VCaP (cell line): ENCODE measurements around the gene DGKI.

Source experiments
- H3K27ac ChIP-seq: fragments of 450-650 bp; 2 replicates; pipeline ENCODE4 v1.5.1; 2017
- CTCF ChIP-seq: fragments of 450-650 bp; conservative IDR thresholded peaks from 2 replicates; pipeline ENCODE4 v1.5.1; 2017; ENCODE audit warnings: mild to moderate bottlenecking, moderate library complexity

DGKI gene

GRCh38 chr7:137661634-137662033 is 185.1 kb downstream of the DGKI start:
- H3K27ac ChIP-seq = no peak overlapping the region
- no peak for TF ChIP-seq CTCF

GRCh38 chr7:137658190-137658900 is 188.4 kb downstream of the DGKI start:
- H3K27ac ChIP-seq = no peak overlapping the region
- no peak for TF ChIP-seq CTCF

- no peak overlapping the region for H3K27ac ChIP-seq
- TF ChIP-seq CTCF = no peak
Observed at GRCh38 chr7:137657476-137658189, 189.1 kb downstream of the DGKI start.

DNA sequence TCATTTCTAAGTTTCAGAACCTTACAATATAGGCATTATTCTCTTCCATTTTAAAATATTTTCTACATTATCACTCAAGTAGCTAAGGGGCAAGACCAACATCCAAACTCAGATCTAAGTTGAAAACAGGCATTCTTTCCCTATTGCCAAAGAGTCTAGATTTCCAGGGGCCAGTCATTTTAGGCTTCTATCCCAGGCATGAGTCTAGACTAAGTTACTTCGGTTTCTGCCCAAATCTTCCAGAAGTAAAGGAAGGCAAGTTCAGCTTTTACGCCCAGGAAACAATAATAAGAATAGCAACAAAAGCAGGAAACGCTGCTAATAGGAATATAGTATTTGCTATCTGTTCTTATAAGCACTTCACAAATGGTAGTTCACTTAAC is 189.9 kb downstream of the DGKI start:
- TF ChIP-seq CTCF = no peak
- no peak overlapping the region for H3K27ac ChIP-seq

DNA sequence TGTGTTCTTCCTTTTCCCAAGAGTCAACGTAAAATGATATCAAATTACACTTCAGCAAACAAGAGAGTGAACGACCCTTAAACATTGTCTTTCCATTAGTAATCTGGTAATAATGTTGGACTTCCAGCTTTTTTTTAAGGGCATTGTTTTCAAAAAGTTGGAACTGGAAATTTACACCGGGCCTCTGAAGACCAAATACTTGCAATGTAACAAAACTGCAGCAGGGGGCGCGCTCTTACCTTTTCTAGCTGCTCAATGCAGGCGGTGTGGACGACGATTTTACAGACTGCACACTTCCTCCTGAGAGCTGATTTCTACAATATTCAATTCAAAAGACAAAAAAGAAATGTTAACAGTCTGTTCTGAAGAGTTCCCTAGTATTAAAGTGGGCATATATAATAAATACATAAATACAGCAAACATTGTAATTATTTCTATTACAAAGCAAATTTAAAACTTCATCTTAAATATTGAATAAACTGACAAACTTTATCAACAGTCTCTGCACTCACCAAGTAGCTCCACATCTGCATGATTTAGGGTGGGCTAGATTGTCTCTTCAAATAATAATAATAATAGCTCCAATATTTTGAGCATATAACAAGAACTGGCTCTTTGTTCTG is 190.4 kb downstream of the DGKI start:
- TF ChIP-seq CTCF = peak; percentile 94
- H3K27ac ChIP-seq = no peak overlapping the region

DNA sequence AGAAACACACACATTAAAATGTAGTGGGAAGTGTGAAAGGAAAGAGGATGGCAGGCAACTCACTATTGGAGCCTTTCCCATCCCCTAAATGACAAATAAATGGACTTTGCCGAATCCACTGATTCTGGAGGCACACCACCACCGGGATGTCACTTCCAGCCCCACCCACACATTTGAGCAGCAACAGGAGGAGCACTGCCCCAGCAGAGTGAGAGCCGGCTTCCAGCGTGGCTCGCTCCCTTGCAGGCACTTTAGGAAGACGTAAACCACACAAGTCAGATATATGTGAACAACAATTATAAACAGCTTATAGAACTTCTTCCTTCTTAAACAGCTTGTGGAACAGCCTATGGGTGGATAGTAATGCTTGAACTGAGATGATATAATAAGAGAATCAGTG is 191.0 kb downstream of the DGKI start:
- TF ChIP-seq CTCF = no peak
- H3K27ac ChIP-seq = no peak overlapping the region

DNA sequence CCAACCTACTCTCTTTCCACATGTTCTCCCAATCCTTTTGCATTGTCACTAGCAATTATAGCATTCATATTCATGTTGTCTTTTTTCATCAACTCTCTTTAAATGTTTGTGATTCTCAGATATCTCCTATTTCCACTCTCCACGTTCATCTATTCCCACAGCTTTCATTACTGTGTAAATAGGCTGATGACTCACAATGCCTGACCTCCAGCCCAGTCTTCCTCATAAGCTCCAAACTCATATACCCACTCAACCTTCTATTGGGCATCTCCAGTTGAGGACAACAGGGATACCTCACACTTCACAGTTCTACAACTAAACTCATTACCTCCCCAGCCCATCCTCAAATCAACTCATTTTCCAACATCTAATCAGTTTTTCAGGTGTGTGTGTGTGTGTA is 194.1 kb downstream of the DGKI start:
- no peak overlapping the region for H3K27ac ChIP-seq
- no peak for TF ChIP-seq CTCF
